Mucosa of descending colon (tissue), 3 donors: Measurements from ENCODE around the gene TBL1X. TPM values are rescaled to one million over a fixed set of nuclear protein-coding genes. Genes with fewer than 3 reads are reported as not detected.

ENCODE experiments used
- ATAC-seq: fragments of 200-7000 bp; cut with Tn5 transposase; one replicate; pipeline ENCODE4 v1.9.1; 2020; ENCODE audit warnings: mild to moderate bottlenecking, moderate library complexity
- DNase-seq, 3 donors: peaks; one replicate each; pipeline ENCODE4 v3.0.0-alpha.2; 2020
- H3K36me3 ChIP-seq: fragments of 200-600 bp; one replicate; pipeline ENCODE4 v1.8.0; 2021; ENCODE audit warnings: low read depth, mild to moderate bottlenecking
- H3K4me1 ChIP-seq: fragments of 200-600 bp; one replicate; pipeline ENCODE4 v1.8.0; 2021; ENCODE audit warnings: low read depth, mild to moderate bottlenecking
- H3K4me3 ChIP-seq: fragments of 200-600 bp; one replicate; pipeline ENCODE4 v1.8.0; 2021; ENCODE audit warnings: mild to moderate bottlenecking
- H3K9me3 ChIP-seq: fragments of 200-600 bp; one replicate; pipeline ENCODE4 v1.8.0; 2021; ENCODE audit warnings: mild to moderate bottlenecking
- intact Hi-C, 2 donors: fragments of 100-400 bp; cut with DNase I in 1 of 2; cut with micrococcal nuclease in 1 of 2; formaldehyde crosslinking; loops; one replicate each; pipeline versions ENCODE4 v1.11.0 to v1.11.1; 2022; cut with DNase I, micrococcal nuclease
- total RNA-seq, 3 donors: library from RNA; stranded (reverse); fragmentation: NEBNext Ultra II Directional in 2 of 3; extraction: Animal tissue kit (Norgen Biotek cat#: 25700) in 2 of 3; gene quantifications; one replicate each; pipeline versions ENCODE4 v1.2.1 to v1.2.4, GENCODE V29; 2021 to 2023
- TF ChIP-seq, protein P1 (sequence below): fragments of 200-600 bp; IDR thresholded peaks from one replicate; pipeline ENCODE4 v1.8.0; 2022; ENCODE audit warnings: antibody characterized with exemption, mild to moderate bottlenecking
- donor health status: DM: no; HTN: no; CAD: no; lungs with moderate emphysema.
- donor health status: DM: no; HTN: no; CAD: no.
- donor health status: DM: no; HTN: yes; CAD: no.

TBL1X gene
- total RNA-seq, 3 donors from 2014 or later = 12.1 to 26.6 (median 16.3) TPM

DNA sequence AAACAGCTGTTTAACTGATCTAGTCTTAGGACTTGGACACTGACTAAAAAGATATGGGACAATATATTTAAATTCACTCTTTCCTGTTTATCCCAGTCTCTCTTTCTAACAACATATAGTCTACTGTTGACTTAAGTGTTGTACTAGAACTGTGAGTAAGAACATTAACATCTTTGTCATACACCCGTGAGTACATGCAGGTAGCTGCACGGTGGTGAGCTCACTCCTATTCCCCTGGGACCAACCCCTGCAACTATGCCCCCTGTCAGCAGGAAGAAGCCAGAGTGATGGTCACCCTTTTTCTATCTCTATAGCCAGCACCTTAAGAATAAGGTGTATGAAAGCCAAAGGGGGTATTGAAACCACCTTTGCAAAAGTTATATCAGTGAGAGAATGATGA, 17.6 kb downstream of the TBL1X start:
- Histone ChIP-seq H3K9me3 (no peaks in the 10 kb centered on the region), H3K4me3 (no peak overlapping the region), H3K4me1 (no peaks in the 10 kb centered on the region), H3K36me3 (no peaks in the 10 kb centered on the region)
- no peak for DNase-seq
- ATAC-seq = no peak
- TF ChIP-seq, protein P1, sequence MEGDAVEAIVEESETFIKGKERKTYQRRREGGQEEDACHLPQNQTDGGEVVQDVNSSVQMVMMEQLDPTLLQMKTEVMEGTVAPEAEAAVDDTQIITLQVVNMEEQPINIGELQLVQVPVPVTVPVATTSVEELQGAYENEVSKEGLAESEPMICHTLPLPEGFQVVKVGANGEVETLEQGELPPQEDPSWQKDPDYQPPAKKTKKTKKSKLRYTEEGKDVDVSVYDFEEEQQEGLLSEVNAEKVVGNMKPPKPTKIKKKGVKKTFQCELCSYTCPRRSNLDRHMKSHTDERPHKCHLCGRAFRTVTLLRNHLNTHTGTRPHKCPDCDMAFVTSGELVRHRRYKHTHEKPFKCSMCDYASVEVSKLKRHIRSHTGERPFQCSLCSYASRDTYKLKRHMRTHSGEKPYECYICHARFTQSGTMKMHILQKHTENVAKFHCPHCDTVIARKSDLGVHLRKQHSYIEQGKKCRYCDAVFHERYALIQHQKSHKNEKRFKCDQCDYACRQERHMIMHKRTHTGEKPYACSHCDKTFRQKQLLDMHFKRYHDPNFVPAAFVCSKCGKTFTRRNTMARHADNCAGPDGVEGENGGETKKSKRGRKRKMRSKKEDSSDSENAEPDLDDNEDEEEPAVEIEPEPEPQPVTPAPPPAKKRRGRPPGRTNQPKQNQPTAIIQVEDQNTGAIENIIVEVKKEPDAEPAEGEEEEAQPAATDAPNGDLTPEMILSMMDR = no peak
- intact Hi-C loops = no loop called here

DNA sequence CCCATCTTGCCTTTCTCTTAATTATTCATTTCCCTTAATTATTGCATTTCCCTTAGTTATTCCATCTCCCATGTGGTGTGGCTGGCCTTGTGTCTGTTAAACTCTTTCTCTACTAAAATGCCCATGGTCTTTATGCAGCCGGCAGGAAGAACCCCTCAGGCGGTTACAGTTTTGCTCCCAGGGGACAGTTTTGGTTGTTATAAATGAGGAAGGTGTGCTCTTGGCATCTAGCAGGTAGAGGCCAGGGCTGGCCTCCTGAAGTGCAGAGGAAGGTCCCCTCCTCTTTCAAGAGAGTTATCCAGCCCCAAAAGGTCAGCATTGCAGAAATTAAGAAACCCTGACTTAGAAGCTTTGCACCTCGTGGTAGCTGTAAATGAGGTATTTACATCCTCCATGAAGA, 18.0 kb downstream of the TBL1X start:
- DNase-seq (no peak), ATAC-seq (no peak)
- no peaks in the 10 kb centered on the region for H3K4me1 ChIP-seq
- H3K9me3 ChIP-seq = no peaks in the 10 kb centered on the region
- TF ChIP-seq, protein P1 = no peak
- H3K36me3 ChIP-seq = no peaks in the 10 kb centered on the region
- no peak overlapping the region for H3K4me3 ChIP-seq
- intact Hi-C loops = no loop called here

DNA sequence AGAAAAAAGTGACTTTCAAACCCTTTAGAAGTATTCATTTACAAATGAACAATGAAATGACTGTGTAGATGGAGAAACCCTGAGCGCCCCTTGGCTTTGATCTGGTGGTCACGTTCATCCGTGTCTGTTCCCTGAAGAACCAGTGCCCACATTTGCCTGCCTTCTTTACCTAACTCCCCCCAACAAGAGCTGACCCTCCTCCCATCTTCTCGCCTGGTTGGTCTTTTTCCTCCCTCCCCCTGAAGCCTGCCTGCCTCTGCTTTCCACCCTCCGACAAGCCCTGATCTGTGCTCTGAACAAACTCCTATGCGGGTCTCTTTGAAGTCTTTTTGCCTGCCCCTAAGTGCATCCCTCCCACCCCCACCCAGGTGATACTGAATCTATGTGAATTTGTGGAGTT, 18.5 kb downstream of the TBL1X start:
- no peaks in the 10 kb centered on the region for H3K4me1 ChIP-seq
- intact Hi-C loops = no loop called here
- no peaks in the 10 kb centered on the region for H3K36me3 ChIP-seq
- H3K4me3 ChIP-seq = no peak overlapping the region
- no peaks in the 10 kb centered on the region for H3K9me3 ChIP-seq
- TF ChIP-seq, protein P1 = no peak
- DNase-seq (no peak), ATAC-seq (no peak)

DNA sequence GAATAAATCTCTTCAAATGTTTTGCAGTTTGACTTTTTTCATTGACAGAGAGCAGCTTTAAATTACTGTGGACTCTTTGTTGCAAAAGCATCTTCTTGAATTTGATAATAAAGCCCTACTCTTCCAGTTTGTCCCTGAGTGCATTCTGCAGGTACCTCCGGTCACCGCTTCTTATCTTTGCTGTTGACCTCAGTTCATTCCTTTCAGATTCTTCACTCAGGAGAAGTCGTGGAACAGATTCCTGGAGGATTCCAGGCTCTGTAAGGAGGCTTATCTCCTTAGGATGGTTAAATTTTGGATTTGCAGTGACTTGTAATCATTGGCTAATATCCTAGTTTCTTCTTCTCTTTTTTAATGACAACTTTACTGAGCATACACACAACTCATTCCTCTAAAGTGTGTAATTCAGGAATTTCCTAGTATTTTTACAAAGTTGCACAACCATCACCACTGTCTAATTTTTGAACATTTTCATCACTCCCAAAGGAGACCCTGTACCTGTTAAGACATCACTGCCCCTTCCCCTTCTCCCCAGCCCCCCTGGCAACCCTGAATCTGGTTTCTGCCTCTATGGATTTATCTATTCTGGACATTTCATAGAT, 22.0 kb downstream of the TBL1X start:
- ATAC-seq = no peak
- Histone ChIP-seq H3K36me3 (no peaks in the 10 kb centered on the region), H3K4me1 (no peaks in the 10 kb centered on the region), H3K9me3 (no peaks in the 10 kb centered on the region), H3K4me3 (no peak overlapping the region)
- TF ChIP-seq, protein P1 = no peak
- DNase-seq = no peak
- intact Hi-C loops = no loop called here

DNA sequence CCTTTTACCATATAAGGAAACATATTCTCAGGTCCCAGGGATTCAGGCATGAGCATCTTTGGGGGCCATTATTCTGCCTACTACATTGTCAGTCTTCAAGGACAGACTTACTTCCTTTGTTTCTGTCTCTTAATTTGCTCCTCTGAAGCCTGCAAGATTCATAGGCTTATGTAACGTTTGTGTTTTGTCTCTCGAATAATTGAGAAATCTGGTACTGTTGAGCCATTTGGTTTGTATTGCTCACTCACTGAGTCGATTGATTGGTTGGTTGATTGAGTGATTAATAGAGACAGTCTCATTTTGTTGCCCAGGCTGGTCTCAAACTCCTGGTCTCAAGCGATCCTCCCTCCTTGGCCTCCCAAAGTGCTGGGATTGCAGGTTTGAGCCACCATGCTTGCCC, 23.7 kb downstream of the TBL1X start:
- Histone ChIP-seq H3K4me1 (no peaks in the 10 kb centered on the region), H3K4me3 (no peak overlapping the region), H3K36me3 (no peaks in the 10 kb centered on the region), H3K9me3 (no peaks in the 10 kb centered on the region)
- ATAC-seq (no peak), DNase-seq (no peak)
- TF ChIP-seq, protein P1 = no peak
- intact Hi-C loops = no loop called here

DNA sequence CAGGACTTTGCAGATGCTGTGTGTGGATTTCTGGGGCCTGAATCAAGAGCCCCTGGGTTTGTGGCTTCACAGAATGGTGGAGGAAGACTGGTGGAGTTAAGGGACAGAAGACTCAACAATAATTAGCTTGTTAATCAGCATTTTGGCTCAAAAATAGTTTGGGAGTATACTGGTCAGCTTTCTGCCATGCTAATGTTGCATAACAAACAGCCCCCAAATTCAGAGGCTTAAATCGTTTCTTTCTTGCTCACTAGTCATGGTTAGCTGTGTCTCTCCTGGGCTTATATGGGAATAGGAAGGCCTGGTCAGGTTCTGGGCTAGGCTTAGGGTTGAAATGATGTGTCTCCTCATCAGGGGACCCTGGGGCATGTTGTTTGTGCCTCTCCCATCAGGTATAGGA, 24.4 kb downstream of the TBL1X start:
- Histone ChIP-seq H3K36me3 (no peaks in the 10 kb centered on the region), H3K9me3 (no peaks in the 10 kb centered on the region), H3K4me3 (no peak overlapping the region), H3K4me1 (no peaks in the 10 kb centered on the region)
- no peak for ATAC-seq
- DNase-seq = no peak
- intact Hi-C loops = no loop called here
- TF ChIP-seq, protein P1 = no peak
